K562 (cell line): ENCODE results near the gene SCP2. TPM values are rescaled to one million over a fixed set of nuclear protein-coding genes. Genes with fewer than 3 reads are reported as not detected.

Experiments used
- BACH1 ChIP-seq: fragments of 200-800 bp; sonication (Bioruptor generic); IDR thresholded peaks from 2 replicates; pipeline ENCODE4 v1.6.1; 2016; ENCODE audit warnings: missing genetic modification characterization, missing compliant biosample characterization
- CCAR2 ChIP-seq: fragments of 200-400 bp; formaldehyde crosslinking; IDR thresholded peaks from 2 replicates; pipeline ENCODE4 v1.6.1; 2017; ENCODE audit warnings: mild to moderate bottlenecking, low read depth, low read length
- FOXP1 ChIP-seq: sonication (generic); formaldehyde crosslinking; IDR thresholded peaks from 2 replicates; pipeline ENCODE4 v1.8.0; 2022; ENCODE audit warnings: mild to moderate bottlenecking, missing genetic modification reagents
- NEUROD1 ChIP-seq: fragments of 150-350 bp; IDR thresholded peaks from 2 replicates; pipeline ENCODE4 v1.6.1; 2014; ENCODE audit warnings: borderline replicate concordance, low read length, low read depth; ENCODE audit not compliant: partially characterized antibody
- SREBF2 ChIP-seq: sonication (generic); formaldehyde crosslinking; IDR thresholded peaks from 2 replicates; pipeline ENCODE4 v1.4.0; 2020; ENCODE audit warnings: mild to moderate bottlenecking, missing genetic modification reagents
- ZFX ChIP-seq: sonication (generic); formaldehyde crosslinking; IDR thresholded peaks from 2 replicates; pipeline ENCODE4 v1.8.0; 2022; ENCODE audit warnings: mild to moderate bottlenecking, missing genetic modification reagents, moderate library complexity
- ZNF586 ChIP-seq: fragments of 450-650 bp; formaldehyde crosslinking; conservative IDR thresholded peaks from 2 replicates; pipeline ENCODE4 v1.4.0; 2020; ENCODE audit warnings: mild to moderate bottlenecking, moderate library complexity
- polyA plus RNA-seq, 8 experiments: library from polyadenylated mRNA; depleted of rRNA in 4 of 8; stranded (reverse) in 5 of 8; unstranded in 3 of 8; fragments of >200 nt; fragmentation: Nextera tagmentation in 2 of 8; fragmentation: Illumina TruSeq in 1 of 8; extraction: Ambion mirVana in 2 of 8; extraction: Trizol in 1 of 8; gene quantifications; 2 replicates each; pipeline versions ENCODE4 v1.2.1 to v1.2.3, GENCODE V29; 2011 to 2014; ENCODE audit warnings: inconsistent platforms in 1 of 8, missing spikeins in 1 of 8
- total RNA-seq, 7 experiments: library from RNA; depleted of rRNA in 6 of 7; stranded (reverse); fragments of >200 nt in 6 of 7; fragmentation: Illumina TruSeq in 2 of 7; extraction: Trizol in 2 of 7; gene quantifications; 2 replicates each; pipeline versions ENCODE4 v1.2.1 to v1.2.3, GENCODE V29; 2011 to 2021; ENCODE audit warnings: low replicate concordance in 1 of 7
- TF ChIP-seq, protein P1 (sequence below): fragments of 200-600 bp; sonication (generic); IDR thresholded peaks from one replicate; pipeline ENCODE4 v1.6.1; 2012; ENCODE audit warnings: mild to moderate bottlenecking, low read depth, low read length, inconsistent platforms
- TF ChIP-seq, protein P2 (sequence below), 2 experiments: fragments of 450-650 bp in 1 of 2; sonication (generic) in 1 of 2; formaldehyde crosslinking in 1 of 2; IDR thresholded peaks in 1 of 2; conservative IDR thresholded peaks in 1 of 2; 2 replicates each; pipeline versions ENCODE4 v1.6.1 to v1.8.1; 2016 to 2023; ENCODE audit warnings: mild to moderate bottlenecking in 2 of 2, moderate library complexity in 2 of 2, inconsistent platforms in 1 of 2, missing genetic modification reagents in 1 of 2

Gene SCP2
- total and polyA plus RNA-seq, 9 of the 15 experiments (the other 6 are each of a cell fraction or from before 2014, with no cell fraction given) = 63.8 to 258 (median 106) TPM

DNA sequence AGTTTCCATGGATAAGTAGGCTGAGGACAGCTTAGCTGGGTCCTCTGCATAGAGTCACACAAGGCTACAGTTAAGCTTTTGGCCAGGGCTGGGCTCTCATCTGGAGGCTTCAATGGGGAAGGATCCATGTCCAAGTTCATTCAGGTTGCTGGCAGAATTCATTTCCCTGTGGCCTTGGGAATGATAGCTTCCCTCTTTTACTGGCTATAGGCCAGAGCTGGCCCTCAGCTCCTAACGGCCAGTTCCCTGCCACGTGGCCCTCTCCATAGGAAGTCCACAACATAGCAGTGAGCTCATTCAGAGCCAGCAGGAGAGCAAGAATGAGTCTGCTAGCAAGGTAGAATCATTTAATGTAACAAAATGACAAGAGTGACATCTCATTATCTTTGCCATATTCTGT, 119.9 kb downstream of the SCP2 start (continued):
- TF ChIP-seq, protein P1, sequence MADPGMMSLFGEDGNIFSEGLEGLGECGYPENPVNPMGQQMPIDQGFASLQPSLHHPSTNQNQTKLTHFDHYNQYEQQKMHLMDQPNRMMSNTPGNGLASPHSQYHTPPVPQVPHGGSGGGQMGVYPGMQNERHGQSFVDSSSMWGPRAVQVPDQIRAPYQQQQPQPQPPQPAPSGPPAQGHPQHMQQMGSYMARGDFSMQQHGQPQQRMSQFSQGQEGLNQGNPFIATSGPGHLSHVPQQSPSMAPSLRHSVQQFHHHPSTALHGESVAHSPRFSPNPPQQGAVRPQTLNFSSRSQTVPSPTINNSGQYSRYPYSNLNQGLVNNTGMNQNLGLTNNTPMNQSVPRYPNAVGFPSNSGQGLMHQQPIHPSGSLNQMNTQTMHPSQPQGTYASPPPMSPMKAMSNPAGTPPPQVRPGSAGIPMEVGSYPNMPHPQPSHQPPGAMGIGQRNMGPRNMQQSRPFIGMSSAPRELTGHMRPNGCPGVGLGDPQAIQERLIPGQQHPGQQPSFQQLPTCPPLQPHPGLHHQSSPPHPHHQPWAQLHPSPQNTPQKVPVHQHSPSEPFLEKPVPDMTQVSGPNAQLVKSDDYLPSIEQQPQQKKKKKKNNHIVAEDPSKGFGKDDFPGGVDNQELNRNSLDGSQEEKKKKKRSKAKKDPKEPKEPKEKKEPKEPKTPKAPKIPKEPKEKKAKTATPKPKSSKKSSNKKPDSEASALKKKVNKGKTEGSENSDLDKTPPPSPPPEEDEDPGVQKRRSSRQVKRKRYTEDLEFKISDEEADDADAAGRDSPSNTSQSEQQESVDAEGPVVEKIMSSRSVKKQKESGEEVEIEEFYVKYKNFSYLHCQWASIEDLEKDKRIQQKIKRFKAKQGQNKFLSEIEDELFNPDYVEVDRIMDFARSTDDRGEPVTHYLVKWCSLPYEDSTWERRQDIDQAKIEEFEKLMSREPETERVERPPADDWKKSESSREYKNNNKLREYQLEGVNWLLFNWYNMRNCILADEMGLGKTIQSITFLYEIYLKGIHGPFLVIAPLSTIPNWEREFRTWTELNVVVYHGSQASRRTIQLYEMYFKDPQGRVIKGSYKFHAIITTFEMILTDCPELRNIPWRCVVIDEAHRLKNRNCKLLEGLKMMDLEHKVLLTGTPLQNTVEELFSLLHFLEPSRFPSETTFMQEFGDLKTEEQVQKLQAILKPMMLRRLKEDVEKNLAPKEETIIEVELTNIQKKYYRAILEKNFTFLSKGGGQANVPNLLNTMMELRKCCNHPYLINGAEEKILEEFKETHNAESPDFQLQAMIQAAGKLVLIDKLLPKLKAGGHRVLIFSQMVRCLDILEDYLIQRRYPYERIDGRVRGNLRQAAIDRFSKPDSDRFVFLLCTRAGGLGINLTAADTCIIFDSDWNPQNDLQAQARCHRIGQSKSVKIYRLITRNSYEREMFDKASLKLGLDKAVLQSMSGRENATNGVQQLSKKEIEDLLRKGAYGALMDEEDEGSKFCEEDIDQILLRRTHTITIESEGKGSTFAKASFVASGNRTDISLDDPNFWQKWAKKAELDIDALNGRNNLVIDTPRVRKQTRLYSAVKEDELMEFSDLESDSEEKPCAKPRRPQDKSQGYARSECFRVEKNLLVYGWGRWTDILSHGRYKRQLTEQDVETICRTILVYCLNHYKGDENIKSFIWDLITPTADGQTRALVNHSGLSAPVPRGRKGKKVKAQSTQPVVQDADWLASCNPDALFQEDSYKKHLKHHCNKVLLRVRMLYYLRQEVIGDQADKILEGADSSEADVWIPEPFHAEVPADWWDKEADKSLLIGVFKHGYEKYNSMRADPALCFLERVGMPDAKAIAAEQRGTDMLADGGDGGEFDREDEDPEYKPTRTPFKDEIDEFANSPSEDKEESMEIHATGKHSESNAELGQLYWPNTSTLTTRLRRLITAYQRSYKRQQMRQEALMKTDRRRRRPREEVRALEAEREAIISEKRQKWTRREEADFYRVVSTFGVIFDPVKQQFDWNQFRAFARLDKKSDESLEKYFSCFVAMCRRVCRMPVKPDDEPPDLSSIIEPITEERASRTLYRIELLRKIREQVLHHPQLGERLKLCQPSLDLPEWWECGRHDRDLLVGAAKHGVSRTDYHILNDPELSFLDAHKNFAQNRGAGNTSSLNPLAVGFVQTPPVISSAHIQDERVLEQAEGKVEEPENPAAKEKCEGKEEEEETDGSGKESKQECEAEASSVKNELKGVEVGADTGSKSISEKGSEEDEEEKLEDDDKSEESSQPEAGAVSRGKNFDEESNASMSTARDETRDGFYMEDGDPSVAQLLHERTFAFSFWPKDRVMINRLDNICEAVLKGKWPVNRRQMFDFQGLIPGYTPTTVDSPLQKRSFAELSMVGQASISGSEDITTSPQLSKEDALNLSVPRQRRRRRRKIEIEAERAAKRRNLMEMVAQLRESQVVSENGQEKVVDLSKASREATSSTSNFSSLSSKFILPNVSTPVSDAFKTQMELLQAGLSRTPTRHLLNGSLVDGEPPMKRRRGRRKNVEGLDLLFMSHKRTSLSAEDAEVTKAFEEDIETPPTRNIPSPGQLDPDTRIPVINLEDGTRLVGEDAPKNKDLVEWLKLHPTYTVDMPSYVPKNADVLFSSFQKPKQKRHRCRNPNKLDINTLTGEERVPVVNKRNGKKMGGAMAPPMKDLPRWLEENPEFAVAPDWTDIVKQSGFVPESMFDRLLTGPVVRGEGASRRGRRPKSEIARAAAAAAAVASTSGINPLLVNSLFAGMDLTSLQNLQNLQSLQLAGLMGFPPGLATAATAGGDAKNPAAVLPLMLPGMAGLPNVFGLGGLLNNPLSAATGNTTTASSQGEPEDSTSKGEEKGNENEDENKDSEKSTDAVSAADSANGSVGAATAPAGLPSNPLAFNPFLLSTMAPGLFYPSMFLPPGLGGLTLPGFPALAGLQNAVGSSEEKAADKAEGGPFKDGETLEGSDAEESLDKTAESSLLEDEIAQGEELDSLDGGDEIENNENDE = no peak
- TF ChIP-seq NEUROD1 (no peak), ZFX (CRISPR knock-in tag) (peak; percentile 46), SREBF2 (CRISPR knock-in tag) (no peak), FOXP1 (CRISPR knock-in tag) (no peak), CCAR2 (no peak), ZNF586 (CRISPR knock-in tag) (no peak), BACH1 (tag) (no peak)
- TF ChIP-seq, protein P2, sequence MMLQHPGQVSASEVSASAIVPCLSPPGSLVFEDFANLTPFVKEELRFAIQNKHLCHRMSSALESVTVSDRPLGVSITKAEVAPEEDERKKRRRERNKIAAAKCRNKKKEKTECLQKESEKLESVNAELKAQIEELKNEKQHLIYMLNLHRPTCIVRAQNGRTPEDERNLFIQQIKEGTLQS (IDR thresholded peaks at IDR 0.05) = peak; percentile 8; the same call in 1 of the 2 replicates
- TF ChIP-seq, protein P2 (CRISPR knock-in tag; conservative IDR thresholded peaks at IDR 0.05) = no peak
- TF ChIP-seq, all 486 proteins: peak for 24
